Uterus (tissue), 4 donors: ENCODE data around the gene INPP5A. TPM values are rescaled to one million over a fixed set of nuclear protein-coding genes. Genes with fewer than 3 reads are reported as not detected.

Experiments
- DNase-seq, 2 donors: peaks; one replicate each; pipeline ENCODE4 v3.0.0-alpha.2; 2019 to 2020
- H3K27ac ChIP-seq, 2 donors: fragments of 200-600 bp; sonication (generic); 1 replicate in 1 of 2; 2 replicates in 1 of 2; pipeline ENCODE4 v1.5.1; 2016 to 2018
- H3K27me3 ChIP-seq, 2 donors: fragments of 200-600 bp; sonication (generic); one replicate each; pipeline ENCODE4 v1.5.1; 2018 to 2019; ENCODE audit warnings: control low read depth in 1 of 2
- H3K36me3 ChIP-seq, 2 donors: fragments of 200-600 bp; sonication (generic); one replicate each; pipeline ENCODE4 v1.5.1; 2019; ENCODE audit warnings: control low read depth in 1 of 2
- H3K4me1 ChIP-seq, 2 donors: fragments of 200-600 bp; sonication (generic); one replicate each; pipeline ENCODE4 v1.5.1; 2018 to 2019; ENCODE audit warnings: control low read depth in 1 of 2
- H3K4me3 ChIP-seq, 2 donors: fragments of 200-600 bp; sonication (generic); 1 replicate in 1 of 2; 2 replicates in 1 of 2; pipeline ENCODE4 v1.5.1; 2018 to 2019; ENCODE audit warnings: mild to moderate bottlenecking in 1 of 2
- H3K9me3 ChIP-seq, 2 donors: fragments of 200-600 bp; sonication (generic); one replicate each; pipeline ENCODE4 v1.5.1; 2019; ENCODE audit warnings: control low read depth in 1 of 2
- POLR2A ChIP-seq, 2 donors: fragments of 450-650 bp; IDR thresholded peaks; one replicate each; pipeline ENCODE4 v1.6.1; 2016; ENCODE audit warnings: antibody characterized with exemption in 2 of 2, mild to moderate bottlenecking in 1 of 2, moderate library complexity in 1 of 2
- intact Hi-C: fragments of 100-400 bp; cut with DNase I; formaldehyde crosslinking; loops from one replicate; pipeline ENCODE4 v1.15.1; 2023; ENCODE audit warnings: low total_unique reads
- total RNA-seq, 4 donors: library from RNA; depleted of rRNA in 3 of 4; stranded (reverse); fragments of >200 nt in 3 of 4; gene quantifications; one replicate each; pipeline versions ENCODE4 v1.1.0 to v1.2.4, GENCODE V29; 2014 to 2023
- TF ChIP-seq, protein P1 (sequence below), 4 experiments: fragments of 200-600 bp in 2 of 4; fragments of 450-650 bp in 2 of 4; sonication (generic) in 2 of 4; IDR thresholded peaks; one replicate each; pipeline ENCODE4 v1.5.1; 2016 to 2019; ENCODE audit warnings: antibody characterized with exemption in 4 of 4, mild to moderate bottlenecking in 2 of 4, moderate library complexity in 1 of 4
- donor health status: DM: yes; HTN: yes; CAD: no.

The INPP5A gene
- total RNA-seq, 4 donors from 2014 or later: 22.5 to 160 (median 93.2) TPM

GRCh38 chr10:132587175-132587574 lies 49.6 kb downstream of the INPP5A start:
- Histone ChIP-seq H3K27me3 (no peaks in the 10 kb centered on the region), H3K4me1 (no peaks in the 10 kb centered on the region), H3K27ac (no peak overlapping the region), H3K4me3 (no peak overlapping the region), H3K36me3 (no peaks in the 10 kb centered on the region), H3K9me3 (no peaks in the 10 kb centered on the region)
- TF ChIP-seq POLR2A (IDR thresholded peaks at IDR 0.05): no peak
- DNase-seq: no peak
- intact Hi-C loops: no loop called here

DNA sequence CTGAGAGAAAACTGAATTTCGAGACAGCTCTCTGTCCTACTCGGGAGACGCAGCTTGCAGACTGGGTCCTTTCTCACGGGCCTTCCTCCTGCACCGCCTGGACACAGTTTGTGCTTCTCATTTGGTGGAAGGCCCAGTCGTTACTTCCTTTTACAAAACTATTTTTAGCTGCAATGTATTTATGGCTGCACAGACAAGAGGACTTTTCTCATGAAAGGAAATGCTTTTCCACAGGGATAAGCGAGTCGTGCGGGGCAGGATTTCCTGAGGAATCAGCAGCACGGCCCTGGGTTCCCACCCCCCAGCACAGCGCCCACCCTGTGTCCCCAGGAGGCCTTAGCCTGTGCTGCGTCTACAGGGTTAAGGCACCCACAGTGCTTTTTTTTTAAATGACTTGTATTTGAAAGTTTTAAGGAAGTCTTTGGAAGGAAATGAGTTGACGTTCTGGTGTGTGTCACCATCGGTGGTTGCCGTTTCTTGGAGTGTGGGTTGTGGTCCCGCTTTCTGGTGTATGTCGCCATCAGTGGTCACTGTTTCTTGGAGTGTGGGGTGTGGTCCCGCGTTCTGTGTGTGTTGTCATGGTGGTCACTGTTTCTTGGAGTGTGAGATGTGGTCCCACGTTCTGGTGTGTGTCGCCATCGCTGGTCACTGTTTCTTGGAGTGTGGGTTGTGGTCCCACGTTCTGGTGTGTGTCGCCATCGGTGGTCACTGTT lies 50.9 kb downstream of the INPP5A start:
- intact Hi-C loops: no loop called here
- no peaks in the 10 kb centered on the region for H3K9me3 ChIP-seq
- no peak overlapping the region for H3K4me3 ChIP-seq
- no peaks in the 10 kb centered on the region for H3K4me1 ChIP-seq
- DNase-seq: no peak
- H3K27ac ChIP-seq: peak overlapping the region in 1 of 2 donors; percentile 80
- no peaks in the 10 kb centered on the region for H3K36me3 ChIP-seq
- no peaks in the 10 kb centered on the region for H3K27me3 ChIP-seq
- TF ChIP-seq, protein P1, sequence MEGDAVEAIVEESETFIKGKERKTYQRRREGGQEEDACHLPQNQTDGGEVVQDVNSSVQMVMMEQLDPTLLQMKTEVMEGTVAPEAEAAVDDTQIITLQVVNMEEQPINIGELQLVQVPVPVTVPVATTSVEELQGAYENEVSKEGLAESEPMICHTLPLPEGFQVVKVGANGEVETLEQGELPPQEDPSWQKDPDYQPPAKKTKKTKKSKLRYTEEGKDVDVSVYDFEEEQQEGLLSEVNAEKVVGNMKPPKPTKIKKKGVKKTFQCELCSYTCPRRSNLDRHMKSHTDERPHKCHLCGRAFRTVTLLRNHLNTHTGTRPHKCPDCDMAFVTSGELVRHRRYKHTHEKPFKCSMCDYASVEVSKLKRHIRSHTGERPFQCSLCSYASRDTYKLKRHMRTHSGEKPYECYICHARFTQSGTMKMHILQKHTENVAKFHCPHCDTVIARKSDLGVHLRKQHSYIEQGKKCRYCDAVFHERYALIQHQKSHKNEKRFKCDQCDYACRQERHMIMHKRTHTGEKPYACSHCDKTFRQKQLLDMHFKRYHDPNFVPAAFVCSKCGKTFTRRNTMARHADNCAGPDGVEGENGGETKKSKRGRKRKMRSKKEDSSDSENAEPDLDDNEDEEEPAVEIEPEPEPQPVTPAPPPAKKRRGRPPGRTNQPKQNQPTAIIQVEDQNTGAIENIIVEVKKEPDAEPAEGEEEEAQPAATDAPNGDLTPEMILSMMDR (IDR thresholded peaks at IDR 0.05): no peak
- TF ChIP-seq POLR2A (IDR thresholded peaks at IDR 0.05): no peak

- H3K4me1 ChIP-seq: no peaks in the 10 kb centered on the region
- intact Hi-C loops: no loop called here
Observed at GRCh38 chr10:132589015-132589414, 51.4 kb downstream of the INPP5A start.

GRCh38 chr10:132589681-132590080 lies 52.1 kb downstream of the INPP5A start:
- intact Hi-C loops: no loop called here
- Histone ChIP-seq H3K27ac (no peak overlapping the region), H3K4me1 (peaks cover 0 to 2% of the 10 kb centered on the region in 2 donors), H3K9me3 (no peaks in the 10 kb centered on the region), H3K36me3 (no peaks in the 10 kb centered on the region), H3K4me3 (no peak overlapping the region), H3K27me3 (no peaks in the 10 kb centered on the region)
- TF ChIP-seq POLR2A (IDR thresholded peaks at IDR 0.05): no peak
- TF ChIP-seq, protein P1 (IDR thresholded peaks at IDR 0.05): no peak
- no peak for DNase-seq

More at GRCh38 chr10:132589015-132589414, 51.4 kb downstream of the INPP5A start:
- H3K9me3 ChIP-seq: no peaks in the 10 kb centered on the region
- H3K27ac ChIP-seq: peak overlapping the region in 1 of 2 donors; percentile 80
- no peaks in the 10 kb centered on the region for H3K36me3 ChIP-seq
- TF ChIP-seq POLR2A (IDR thresholded peaks at IDR 0.05): no peak
- TF ChIP-seq, protein P1 (IDR thresholded peaks at IDR 0.05): no peak
- no peak overlapping the region for H3K4me3 ChIP-seq
- no peak for DNase-seq
- no peaks in the 10 kb centered on the region for H3K27me3 ChIP-seq

- Histone ChIP-seq H3K4me3 (no peak overlapping the region), H3K9me3 (no peaks in the 10 kb centered on the region), H3K27ac (no peak overlapping the region), H3K27me3 (no peaks in the 10 kb centered on the region), H3K36me3 (no peaks in the 10 kb centered on the region), H3K4me1 (peaks cover 0 to 4% of the 10 kb centered on the region in 2 donors)
- no peak for DNase-seq
- TF ChIP-seq, protein P1 (IDR thresholded peaks at IDR 0.05): no peak
- no peak for TF ChIP-seq POLR2A (IDR thresholded peaks at IDR 0.05)
- intact Hi-C loops: no loop called here
Observed at GRCh38 chr10:132590094-132590751, 52.6 kb downstream of the INPP5A start.
